Mucosa of descending colon (tissue), 3 donors: Measurements from ENCODE around the gene ZNF618. TPM values are rescaled to one million over a fixed set of nuclear protein-coding genes. Genes with fewer than 3 reads are reported as not detected.
A peak's percentile ranks its signal among the peaks of the same experiment; 100 is the strongest.

ENCODE experiments used
- ATAC-seq: fragments of 200-7000 bp; cut with Tn5 transposase; one replicate; pipeline ENCODE4 v1.9.1; 2020; ENCODE audit warnings: mild to moderate bottlenecking, moderate library complexity
- DNase-seq, 3 donors: peaks; one replicate each; pipeline ENCODE4 v3.0.0-alpha.2; 2020
- H3K36me3 ChIP-seq: fragments of 200-600 bp; one replicate; pipeline ENCODE4 v1.8.0; 2021; ENCODE audit warnings: low read depth, mild to moderate bottlenecking
- H3K4me1 ChIP-seq: fragments of 200-600 bp; one replicate; pipeline ENCODE4 v1.8.0; 2021; ENCODE audit warnings: low read depth, mild to moderate bottlenecking
- H3K4me3 ChIP-seq: fragments of 200-600 bp; one replicate; pipeline ENCODE4 v1.8.0; 2021; ENCODE audit warnings: mild to moderate bottlenecking
- H3K9me3 ChIP-seq: fragments of 200-600 bp; one replicate; pipeline ENCODE4 v1.8.0; 2021; ENCODE audit warnings: mild to moderate bottlenecking
- CTCF ChIP-seq: fragments of 200-600 bp; IDR thresholded peaks from one replicate; pipeline ENCODE4 v1.8.0; 2022; ENCODE audit warnings: antibody characterized with exemption, mild to moderate bottlenecking
- intact Hi-C, 2 donors: fragments of 100-400 bp; cut with DNase I in 1 of 2; cut with micrococcal nuclease in 1 of 2; formaldehyde crosslinking; loops; one replicate each; pipeline versions ENCODE4 v1.11.0 to v1.11.1; 2022; cut with DNase I, micrococcal nuclease
- total RNA-seq, 3 donors: library from RNA; stranded (reverse); fragmentation: NEBNext Ultra II Directional in 2 of 3; extraction: Animal tissue kit (Norgen Biotek cat#: 25700) in 2 of 3; gene quantifications; one replicate each; pipeline versions ENCODE4 v1.2.1 to v1.2.4, GENCODE V29; 2021 to 2023
- donor health status: DM: no; HTN: no; CAD: no; lungs with moderate emphysema.
- donor health status: DM: no; HTN: no; CAD: no.
- donor health status: DM: no; HTN: yes; CAD: no.

Gene ZNF618
- total RNA-seq, 3 donors from 2014 or later: 2.7 to 6.2 (median 3.7) TPM

GRCh38 chr9:113910036-113910639 lies 34.0 kb downstream of the ZNF618 start:
- no peak for TF ChIP-seq CTCF
- DNase-seq (no peak), ATAC-seq (no peak)
- no peaks in the 10 kb centered on the region for H3K9me3 ChIP-seq
- no peaks in the 10 kb centered on the region for H3K4me1 ChIP-seq
- intact Hi-C loops: no loop called here
- no peak overlapping the region for H3K4me3 ChIP-seq
- no peaks in the 10 kb centered on the region for H3K36me3 ChIP-seq

GRCh38 chr9:113911850-113912557 lies 35.9 kb downstream of the ZNF618 start:
- ATAC-seq (no peak), DNase-seq (no peak)
- Histone ChIP-seq H3K9me3 (no peaks in the 10 kb centered on the region), H3K4me3 (no peak overlapping the region), H3K36me3 (no peaks in the 10 kb centered on the region), H3K4me1 (no peaks in the 10 kb centered on the region)
- intact Hi-C loops: no loop called here
- no peak for TF ChIP-seq CTCF

GRCh38 chr9:113912816-113913215 lies 36.7 kb downstream of the ZNF618 start:
- H3K36me3 ChIP-seq: no peaks in the 10 kb centered on the region
- no peaks in the 10 kb centered on the region for H3K4me1 ChIP-seq
- intact Hi-C loops: no loop called here

GRCh38 chr9:113913426-113914195 lies 37.5 kb downstream of the ZNF618 start:
- intact Hi-C loops: no loop called here

More at GRCh38 chr9:113912816-113913215, 36.7 kb downstream of the ZNF618 start:
- DNase-seq (peak in 1 of 3 donors; percentile 9), ATAC-seq (no peak)
- H3K9me3 ChIP-seq: no peaks in the 10 kb centered on the region
- no peak overlapping the region for H3K4me3 ChIP-seq
- no peak for TF ChIP-seq CTCF

GRCh38 chr9:113914517-113914916 lies 38.4 kb downstream of the ZNF618 start:
- DNase-seq: no peak
- no peak for TF ChIP-seq CTCF
- H3K4me3 ChIP-seq: no peak overlapping the region
- H3K9me3 ChIP-seq: no peaks in the 10 kb centered on the region
- ATAC-seq: no peak
- H3K36me3 ChIP-seq: no peaks in the 10 kb centered on the region
- no peaks in the 10 kb centered on the region for H3K4me1 ChIP-seq
- intact Hi-C loops: no loop called here

More at GRCh38 chr9:113913426-113914195, 37.5 kb downstream of the ZNF618 start:
- no peak for ATAC-seq
- H3K4me3 ChIP-seq: no peak overlapping the region
- no peak for DNase-seq
- H3K4me1 ChIP-seq: no peaks in the 10 kb centered on the region
- TF ChIP-seq CTCF: no peak
- H3K9me3 ChIP-seq: no peaks in the 10 kb centered on the region
- H3K36me3 ChIP-seq: no peaks in the 10 kb centered on the region
